Esophagus squamous epithelium (tissue), 5 donors: ENCODE results near the gene FOXRED2. TPM values are rescaled to one million over a fixed set of nuclear protein-coding genes. Genes with fewer than 3 reads are reported as not detected.
A peak's percentile ranks its signal among the peaks of the same experiment; 100 is the strongest.

ENCODE experiments used
- DNase-seq: peaks from one replicate; lab custom pipeline; 2025; lab: John Stamatoyannopoulos, UW
- H3K27ac ChIP-seq, 4 donors: fragments of 200-600 bp; sonication (generic); one replicate each; pipeline ENCODE4 v1.5.1; 2016 to 2019; ENCODE audit warnings: mild to moderate bottlenecking in 1 of 4
- H3K27me3 ChIP-seq, 4 donors: fragments of 200-600 bp; sonication (generic); 1 replicate in 3 of 4; 2 replicates in 1 of 4; pipeline versions ENCODE4 v1.5.1 to v1.6.0; 2017 to 2021; ENCODE audit warnings: antibody characterized with exemption in 1 of 4
- H3K36me3 ChIP-seq, 3 donors: fragments of 200-600 bp; sonication (generic); one replicate each; pipeline ENCODE4 v1.5.1; 2016 to 2019
- H3K4me1 ChIP-seq, 3 donors: fragments of 200-600 bp; sonication (generic); one replicate each; pipeline ENCODE4 v1.5.1; 2017 to 2019
- H3K4me3 ChIP-seq, 4 donors: fragments of 200-600 bp; sonication (generic); 1 replicate in 3 of 4; 2 replicates in 1 of 4; pipeline ENCODE4 v1.5.1; 2016 to 2019; ENCODE audit warnings: mild to moderate bottlenecking in 2 of 4, moderate library complexity in 1 of 4
- H3K9me3 ChIP-seq, 3 donors: fragments of 200-600 bp; sonication (generic); one replicate each; pipeline ENCODE4 v1.5.1; 2016 to 2019
- POLR2A ChIP-seq, 4 donors: fragments of 450-650 bp; IDR thresholded peaks; one replicate each; pipeline ENCODE4 v1.6.1; 2017; ENCODE audit warnings: antibody characterized with exemption in 4 of 4, mild to moderate bottlenecking in 4 of 4, moderate library complexity in 3 of 4
- WGBS, 2 donors: methylation state at CpG; one replicate each; pipeline ENCODE4 v1.1.5; 2018; 5-methylcytosine and 5-hydroxymethylcytosine counted together
- intact Hi-C: fragments of 100-400 bp; cut with DNase I; formaldehyde crosslinking; loops from one replicate; pipeline ENCODE4 v1.15.0; 2022
- total RNA-seq, 4 donors: library from RNA; depleted of rRNA; stranded (reverse); fragments of >200 nt; gene quantifications; one replicate each; pipeline ENCODE4 v1.1.0, GENCODE V29; 2016
- TF ChIP-seq, protein P1 (sequence below), 6 experiments: fragments of 450-650 bp in 4 of 6; fragments of 200-600 bp in 2 of 6; sonication (generic) in 2 of 6; IDR thresholded peaks; one replicate each; pipeline ENCODE4 v1.5.1; 2016 to 2019; ENCODE audit warnings: antibody characterized with exemption in 6 of 6, mild to moderate bottlenecking in 4 of 6, moderate library complexity in 4 of 6
- donor health status: DM: yes; HTN: yes; CAD: no.

The FOXRED2 gene
- total RNA-seq, 4 donors from 2014 or later = 3.8 to 21.0 (median 7.6) TPM

GRCh38 chr22:36461665-36462649, 44.9 kb downstream of the FOXRED2 start:
- TF ChIP-seq, protein P1, sequence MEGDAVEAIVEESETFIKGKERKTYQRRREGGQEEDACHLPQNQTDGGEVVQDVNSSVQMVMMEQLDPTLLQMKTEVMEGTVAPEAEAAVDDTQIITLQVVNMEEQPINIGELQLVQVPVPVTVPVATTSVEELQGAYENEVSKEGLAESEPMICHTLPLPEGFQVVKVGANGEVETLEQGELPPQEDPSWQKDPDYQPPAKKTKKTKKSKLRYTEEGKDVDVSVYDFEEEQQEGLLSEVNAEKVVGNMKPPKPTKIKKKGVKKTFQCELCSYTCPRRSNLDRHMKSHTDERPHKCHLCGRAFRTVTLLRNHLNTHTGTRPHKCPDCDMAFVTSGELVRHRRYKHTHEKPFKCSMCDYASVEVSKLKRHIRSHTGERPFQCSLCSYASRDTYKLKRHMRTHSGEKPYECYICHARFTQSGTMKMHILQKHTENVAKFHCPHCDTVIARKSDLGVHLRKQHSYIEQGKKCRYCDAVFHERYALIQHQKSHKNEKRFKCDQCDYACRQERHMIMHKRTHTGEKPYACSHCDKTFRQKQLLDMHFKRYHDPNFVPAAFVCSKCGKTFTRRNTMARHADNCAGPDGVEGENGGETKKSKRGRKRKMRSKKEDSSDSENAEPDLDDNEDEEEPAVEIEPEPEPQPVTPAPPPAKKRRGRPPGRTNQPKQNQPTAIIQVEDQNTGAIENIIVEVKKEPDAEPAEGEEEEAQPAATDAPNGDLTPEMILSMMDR (IDR thresholded peaks at IDR 0.05) = no peak
- TF ChIP-seq POLR2A (IDR thresholded peaks at IDR 0.05) = no peak
- Histone ChIP-seq H3K4me3 (no peak overlapping the region), H3K4me1 (peaks cover 27 to 61% (median 39%) of the 10 kb centered on the region in 3 donors), H3K27ac (peak overlapping the region; percentile 36 to 88 (median 85)), H3K36me3 (peaks cover 0 to 6% (median 0%) of the 10 kb centered on the region in 3 donors), H3K27me3 (no peaks in the 10 kb centered on the region), H3K9me3 (no peaks in the 10 kb centered on the region)
- intact Hi-C loops = no loop called here
- DNase-seq = no peak
- WGBS, 2 donors = 62 to 75% methylated on average over 8 to 11 of the region's 16 CpGs

DNA sequence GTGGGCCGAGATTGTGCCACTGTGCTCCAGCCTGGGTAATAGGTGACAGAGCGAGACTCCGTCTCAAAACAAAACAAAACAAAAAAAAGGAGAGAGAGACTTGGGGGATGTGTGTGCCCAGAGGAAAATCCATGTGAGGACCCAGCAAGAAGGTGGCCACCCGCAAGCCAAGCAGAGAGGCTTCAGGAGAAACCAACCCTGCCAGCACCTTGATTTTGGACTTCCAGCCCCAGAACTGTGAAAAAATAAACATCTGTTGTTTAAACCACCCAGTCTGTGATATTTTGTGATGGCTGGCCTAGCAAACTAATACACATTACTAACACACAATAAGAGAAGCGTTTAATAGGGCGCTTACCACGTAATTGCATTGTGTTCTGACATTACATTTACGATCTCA, 46.6 kb downstream of the FOXRED2 start:
- H3K27me3 ChIP-seq = no peaks in the 10 kb centered on the region
- peaks cover 26 to 53% (median 40%) of the 10 kb centered on the region in 3 donors for H3K4me1 ChIP-seq
- intact Hi-C loops = no loop called here
- no peak overlapping the region for H3K4me3 ChIP-seq
- DNase-seq = no peak
- 95 to 97% methylated on average over 8 of the region's 8 CpGs for WGBS, 2 donors
- H3K9me3 ChIP-seq = no peaks in the 10 kb centered on the region
- H3K36me3 ChIP-seq = no peaks in the 10 kb centered on the region
- H3K27ac ChIP-seq = peak overlapping the region in 2 of 4 donors; percentile 81 to 88
- TF ChIP-seq, protein P1 (IDR thresholded peaks at IDR 0.05) = no peak
- no peak for TF ChIP-seq POLR2A (IDR thresholded peaks at IDR 0.05)

GRCh38 chr22:36457688-36458450, 49.0 kb downstream of the FOXRED2 start:
- Histone ChIP-seq H3K36me3 (no peaks in the 10 kb centered on the region), H3K27ac (peak overlapping the region; percentile 53 to 88 (median 83)), H3K4me3 (no peak overlapping the region), H3K4me1 (peaks cover 18 to 62% (median 38%) of the 10 kb centered on the region in 3 donors), H3K27me3 (no peaks in the 10 kb centered on the region), H3K9me3 (no peaks in the 10 kb centered on the region)
- 25 to 69% methylated on average over 5 to 12 of the region's 14 CpGs for WGBS, 2 donors
- no peak for TF ChIP-seq POLR2A (IDR thresholded peaks at IDR 0.05)
- intact Hi-C loops = no loop called here
- no peak for DNase-seq

GRCh38 chr22:36456464-36456845, 50.4 kb downstream of the FOXRED2 start:
- H3K9me3 ChIP-seq = no peaks in the 10 kb centered on the region
- H3K36me3 ChIP-seq = no peaks in the 10 kb centered on the region
- no peak for TF ChIP-seq POLR2A (IDR thresholded peaks at IDR 0.05)
- TF ChIP-seq, protein P1 (IDR thresholded peaks at IDR 0.05) = no peak
- peak overlapping the region; percentile 79 to 94 (median 90) for H3K27ac ChIP-seq
- peaks cover 21 to 65% (median 44%) of the 10 kb centered on the region in 3 donors for H3K4me1 ChIP-seq
- no peak for DNase-seq
- intact Hi-C loops = no loop called here
- no peaks in the 10 kb centered on the region for H3K27me3 ChIP-seq
- H3K4me3 ChIP-seq = no peak overlapping the region
- WGBS, 2 donors = 84 to 86% methylated on average over 11 to 12 of the region's 12 CpGs

DNA sequence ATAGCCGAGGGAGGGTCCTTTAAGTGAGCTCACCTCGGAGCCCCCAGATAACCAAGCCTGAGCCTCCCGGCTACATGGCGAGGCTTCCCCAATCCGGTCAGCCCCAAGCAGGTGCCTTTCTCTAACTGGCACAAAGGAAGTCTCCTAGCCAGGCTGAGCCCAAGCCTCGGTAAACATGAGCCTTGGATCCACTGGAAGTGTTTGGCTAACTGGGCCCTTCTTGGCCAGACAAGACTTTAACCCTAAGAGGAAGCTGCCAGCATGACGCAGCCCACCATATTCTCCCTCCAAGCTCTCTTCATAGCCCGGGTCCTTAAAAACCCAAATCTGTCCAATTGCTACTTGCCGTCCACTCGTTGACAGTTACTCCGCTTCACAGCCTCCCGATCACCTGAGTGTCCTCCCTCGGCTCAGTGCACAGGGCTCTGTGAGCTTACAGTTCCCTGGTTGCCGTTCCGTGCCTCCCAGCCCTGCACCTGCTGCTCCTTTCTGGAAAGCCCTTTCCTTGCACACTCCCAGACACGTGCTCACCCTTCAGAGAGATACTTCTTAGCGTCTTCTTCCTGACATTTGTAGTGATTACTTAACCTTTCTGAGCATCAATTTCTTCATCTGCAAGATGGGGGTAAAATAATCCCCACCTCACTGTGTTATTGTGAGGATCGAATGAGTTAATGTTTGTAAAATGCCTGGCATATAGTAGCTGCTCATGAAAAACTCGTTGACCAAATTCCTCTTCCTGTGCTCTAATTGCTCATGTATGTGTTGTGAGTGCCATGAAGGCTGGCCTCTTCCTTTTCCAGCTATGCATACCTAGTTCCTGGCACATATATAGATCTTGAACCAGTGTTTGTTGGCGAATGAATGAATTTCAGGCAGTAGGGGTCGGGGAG, 51.0 kb downstream of the FOXRED2 start:
- intact Hi-C loops = no loop called here
- Histone ChIP-seq H3K27me3 (no peaks in the 10 kb centered on the region), H3K4me1 (peaks cover 25 to 70% (median 50%) of the 10 kb centered on the region in 3 donors), H3K4me3 (peak overlapping the region; percentile 43 to 71 (median 52)), H3K27ac (peak overlapping the region; percentile 79 to 94 (median 90)), H3K36me3 (no peaks in the 10 kb centered on the region), H3K9me3 (no peaks in the 10 kb centered on the region)
- no peak for DNase-seq
- 60 to 70% methylated on average over 16 to 20 of the region's 21 CpGs for WGBS, 2 donors
- TF ChIP-seq, protein P1 (IDR thresholded peaks at IDR 0.05) = no peak
- TF ChIP-seq POLR2A (IDR thresholded peaks at IDR 0.05) = no peak
